NCI-H187 (cell line): ENCODE data around the gene LGI1.

Experiments used
- DNase-seq, 2 experiments: peaks; one replicate each; lab custom pipeline; 2025; lab: John Stamatoyannopoulos, UW

The LGI1 gene

DNA sequence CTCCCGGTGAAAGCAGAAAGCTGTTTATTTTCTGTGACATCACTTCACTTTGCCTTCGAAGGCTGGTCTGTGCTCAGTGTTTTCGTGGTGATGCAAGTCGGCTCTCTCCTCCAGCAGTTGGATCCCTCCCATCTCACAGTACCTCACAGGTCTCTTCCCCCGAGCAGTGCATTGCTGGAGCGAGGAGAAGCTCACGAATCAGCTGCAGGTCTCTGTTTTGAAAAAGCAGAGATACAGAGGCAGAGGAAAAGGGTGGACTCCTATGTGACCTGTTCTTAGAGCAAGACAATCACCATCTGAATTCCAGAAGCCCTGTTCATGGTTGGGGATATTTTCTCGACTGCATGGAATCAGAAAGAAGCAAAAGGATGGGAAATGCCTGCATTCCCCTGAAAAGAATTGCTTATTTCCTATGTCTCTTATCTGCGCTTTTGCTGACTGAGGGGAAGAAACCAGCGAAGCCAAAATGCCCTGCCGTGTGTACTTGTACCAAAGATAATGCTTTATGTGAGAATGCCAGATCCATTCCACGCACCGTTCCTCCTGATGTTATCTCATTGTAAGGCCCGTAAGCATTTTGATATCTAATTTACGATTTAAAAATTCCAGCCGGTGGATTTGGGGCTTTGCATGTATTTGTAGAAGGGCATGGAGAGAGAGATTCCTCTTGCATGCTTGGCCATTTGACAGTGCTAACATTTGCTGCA lies at the start of gene LGI1:
Gene LGI1, plus strand, starts transcription at position 136 of the 707 bp plus-strand sequence. Its CDS starts 209 bp downstream, at position 345.
- DNase-seq = no peak

DNA sequence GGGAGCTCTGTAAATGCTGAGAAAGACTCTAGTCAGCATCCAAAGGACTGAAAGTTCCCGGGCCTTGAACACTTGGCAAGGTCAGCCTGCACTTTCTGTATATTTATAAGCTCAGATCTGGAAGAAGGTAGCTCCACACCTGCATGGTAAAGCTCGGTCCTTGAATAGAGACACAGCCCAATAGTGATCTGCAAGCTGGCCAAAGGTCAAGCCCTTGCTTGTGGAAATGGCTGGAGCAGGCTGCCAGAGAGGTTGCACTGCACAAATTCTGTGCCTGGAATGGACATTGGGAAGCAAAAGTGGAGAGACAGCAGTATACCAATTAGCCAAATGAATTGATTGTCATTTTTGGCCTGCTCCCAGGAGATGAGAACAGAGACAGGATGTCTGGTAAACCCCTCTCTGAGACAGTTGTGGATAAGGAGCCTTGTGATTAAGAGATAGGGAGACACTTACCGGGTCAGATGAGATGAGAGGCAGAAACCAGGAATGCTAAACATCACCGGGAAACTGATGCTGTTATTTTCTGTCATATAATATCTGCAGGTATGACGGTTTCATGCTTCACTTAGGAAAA lies 47.3 kb upstream of the LGI1 start:
- no peak for DNase-seq

DNA sequence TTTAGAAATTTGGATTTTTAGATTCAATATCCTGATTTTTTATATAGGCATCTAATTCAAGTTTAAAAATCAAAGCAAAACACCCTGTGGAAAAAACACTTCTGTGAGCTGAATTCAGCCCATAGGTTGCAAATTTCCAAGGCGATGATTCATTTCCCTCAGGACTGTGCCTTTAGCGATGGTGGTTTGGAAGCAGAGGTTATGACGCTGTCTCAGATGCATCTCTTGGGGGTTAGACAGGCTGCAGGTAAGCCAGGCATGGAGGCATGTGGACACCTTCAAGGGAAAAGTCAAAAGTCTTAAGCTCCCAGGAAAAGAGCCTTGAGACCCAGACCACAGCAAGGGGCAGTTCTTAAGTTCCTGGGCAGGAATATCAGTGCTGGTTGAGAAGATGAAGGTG lies 45.8 kb upstream of the LGI1 start:
- no peak for DNase-seq

DNA sequence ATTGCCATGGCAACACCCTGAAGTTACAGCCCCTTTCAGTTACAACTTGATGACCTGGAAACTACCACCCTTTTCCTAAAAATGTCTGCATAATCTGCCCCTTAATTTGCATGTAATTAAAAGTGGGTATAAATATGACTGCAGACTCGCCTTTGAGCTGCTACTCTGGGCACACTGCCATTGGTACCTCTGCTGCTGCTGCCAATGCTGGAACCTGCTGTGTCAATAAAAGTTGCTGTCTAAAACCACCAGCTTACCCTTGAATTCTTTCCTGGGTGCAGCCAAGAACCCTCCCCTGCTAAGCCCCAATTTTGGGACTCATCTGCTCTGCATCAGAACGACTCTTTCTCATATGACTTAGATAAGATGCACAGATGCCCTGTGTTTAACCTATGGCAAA lies 45.1 kb upstream of the LGI1 start:
- DNase-seq = no peak

DNA sequence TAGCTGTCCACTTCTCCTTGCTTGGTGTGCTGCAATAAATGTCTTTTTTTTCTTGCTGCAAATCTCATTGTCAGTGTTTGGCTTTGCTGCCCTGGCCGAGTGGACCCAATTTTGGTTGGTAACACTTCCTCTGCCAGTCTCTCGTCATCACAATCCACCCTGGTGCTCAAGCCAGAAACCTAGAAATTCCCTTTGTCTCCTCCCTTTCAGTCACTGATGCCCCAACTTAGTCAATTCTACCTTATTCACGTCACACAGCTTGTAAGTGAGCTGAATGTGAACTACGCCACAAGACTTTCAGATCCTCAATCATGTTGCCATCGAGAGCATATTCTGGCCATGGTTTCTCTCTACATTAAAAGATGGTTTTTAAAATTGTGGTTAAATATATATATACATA lies 42.4 kb upstream of the LGI1 start:
- no peak for DNase-seq

DNA sequence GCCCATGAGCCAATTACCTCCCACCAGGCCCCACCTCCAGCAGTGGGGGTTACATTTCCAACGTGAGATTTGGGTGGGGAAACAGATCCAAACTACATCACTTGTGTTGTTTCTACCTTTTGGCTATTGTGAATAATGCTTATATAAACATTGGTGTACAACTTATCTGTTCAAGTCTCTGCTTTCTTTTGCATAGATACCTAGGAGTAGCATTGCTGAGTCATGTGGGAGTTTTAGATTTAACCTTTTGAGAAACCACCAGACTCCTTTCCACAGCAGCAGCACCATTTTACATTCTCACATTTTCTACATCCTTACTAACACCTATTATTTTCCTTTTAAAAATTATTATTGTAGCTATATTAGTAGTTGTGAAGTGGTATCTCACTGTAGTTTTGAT lies 41.0 kb upstream of the LGI1 start:
- DNase-seq = no peak

DNA sequence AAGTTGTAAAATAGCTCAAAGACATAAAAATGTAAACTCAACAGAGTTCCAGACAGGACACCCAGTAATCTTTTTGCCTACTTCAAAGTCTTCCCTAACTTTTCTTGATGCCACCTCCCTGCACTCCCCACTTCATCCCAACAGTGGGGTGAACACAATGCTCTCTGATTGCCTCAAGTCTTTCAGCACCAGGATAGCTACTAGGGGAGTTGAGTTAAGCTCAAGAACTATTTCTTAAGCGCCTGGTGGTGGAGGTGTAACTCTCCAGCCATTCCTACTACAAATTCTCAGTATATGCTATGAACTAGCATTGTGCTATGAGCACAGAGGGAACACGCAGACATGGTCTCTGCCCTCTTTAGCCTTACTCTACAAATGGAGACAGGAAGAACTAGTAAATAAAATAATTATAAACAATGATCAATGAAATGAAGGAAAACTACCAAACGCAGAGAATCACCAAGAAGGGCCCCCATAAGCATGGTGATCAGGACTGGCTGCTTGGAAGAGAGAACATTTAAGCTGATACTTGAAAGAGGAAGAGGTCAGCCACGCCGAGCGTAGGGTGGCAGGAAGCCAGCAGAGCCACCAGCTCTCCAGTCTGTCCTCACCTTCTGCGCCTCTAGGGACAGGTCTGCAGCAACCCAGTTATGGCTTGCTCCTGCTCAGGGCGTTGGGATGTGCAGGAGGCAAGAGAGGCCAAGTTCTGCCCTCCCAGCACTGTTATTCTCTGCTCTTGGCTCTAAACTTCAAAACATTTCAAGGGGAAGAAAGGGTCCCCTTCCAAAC lies 38.6 kb upstream of the LGI1 start:
- DNase-seq = no peak

DNA sequence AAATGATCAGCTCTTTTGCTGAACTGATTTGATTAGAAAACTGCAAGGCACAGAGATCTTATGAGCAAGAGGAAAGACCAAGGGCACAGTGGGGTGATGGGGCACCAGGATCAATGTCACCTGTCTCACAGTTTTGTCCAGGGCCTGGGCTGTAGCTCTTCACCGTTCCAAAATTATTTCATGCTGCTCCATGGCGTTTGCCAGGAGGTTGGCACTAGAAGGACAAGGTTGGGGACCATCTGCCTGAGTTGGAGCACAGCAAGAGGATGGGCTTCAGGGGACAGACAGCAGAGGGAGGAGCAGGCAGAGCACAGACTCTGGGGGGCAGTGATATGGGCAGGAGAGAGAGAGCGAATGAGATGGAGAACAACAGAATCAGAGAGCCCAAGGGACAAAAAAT lies 37.8 kb upstream of the LGI1 start:
- DNase-seq = no peak

DNA sequence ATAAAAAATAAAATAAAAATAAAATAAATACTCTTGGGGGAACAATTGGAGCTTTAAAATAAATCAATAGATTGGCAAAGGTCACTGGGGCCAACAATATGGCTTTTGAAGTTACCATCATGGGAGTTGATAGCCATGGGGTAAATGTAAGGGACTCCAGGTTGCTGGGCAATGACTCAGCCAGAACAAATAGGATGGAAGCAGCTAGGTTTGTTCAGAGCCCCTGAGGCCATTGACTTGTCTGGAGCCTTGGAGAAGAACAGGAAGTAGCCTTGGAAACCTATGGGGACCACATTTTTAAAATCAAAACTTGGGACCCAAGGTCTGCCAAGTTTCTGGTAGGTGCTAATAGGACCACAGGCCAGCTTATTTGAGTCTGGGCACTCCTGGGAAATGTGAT lies 35.2 kb upstream of the LGI1 start:
- no peak for DNase-seq

DNA sequence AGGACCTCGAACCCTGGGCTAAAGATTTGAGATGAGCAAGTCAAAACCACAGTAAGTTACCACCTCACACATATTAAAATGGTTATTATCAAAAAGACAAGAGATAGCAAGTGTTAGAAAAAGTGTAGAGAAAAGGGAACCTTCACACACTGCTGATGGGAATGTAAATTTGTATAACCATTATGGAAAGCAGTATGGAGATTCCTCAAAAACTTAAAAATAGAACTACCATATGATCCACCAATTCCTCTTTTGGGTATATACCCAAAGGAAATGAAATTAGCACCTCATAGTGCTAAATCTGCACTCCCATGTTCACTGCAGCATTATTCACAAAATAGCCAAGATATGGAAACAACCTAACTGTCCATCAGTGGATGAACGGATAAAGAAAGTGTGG lies 34.6 kb upstream of the LGI1 start:
- DNase-seq = no peak

DNA sequence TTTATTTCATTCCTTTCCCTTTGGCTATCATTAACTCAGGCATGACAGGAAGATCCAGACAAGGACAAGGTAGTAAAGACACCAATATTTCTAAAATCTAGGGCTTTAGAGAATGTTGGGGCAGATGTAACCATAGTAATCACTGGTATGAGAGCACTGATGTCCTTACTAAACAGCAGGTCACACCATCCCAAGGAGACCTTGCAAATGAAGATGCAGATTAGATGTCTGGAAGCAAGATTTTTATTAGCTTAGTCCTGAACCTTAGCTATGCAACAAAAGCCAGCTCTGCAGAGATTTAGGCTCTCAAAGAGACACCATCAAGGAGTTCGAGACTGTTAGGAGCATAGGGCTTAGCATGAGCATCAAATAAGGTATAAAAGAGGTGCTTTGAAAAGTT lies 31.7 kb upstream of the LGI1 start:
- DNase-seq = no peak

DNA sequence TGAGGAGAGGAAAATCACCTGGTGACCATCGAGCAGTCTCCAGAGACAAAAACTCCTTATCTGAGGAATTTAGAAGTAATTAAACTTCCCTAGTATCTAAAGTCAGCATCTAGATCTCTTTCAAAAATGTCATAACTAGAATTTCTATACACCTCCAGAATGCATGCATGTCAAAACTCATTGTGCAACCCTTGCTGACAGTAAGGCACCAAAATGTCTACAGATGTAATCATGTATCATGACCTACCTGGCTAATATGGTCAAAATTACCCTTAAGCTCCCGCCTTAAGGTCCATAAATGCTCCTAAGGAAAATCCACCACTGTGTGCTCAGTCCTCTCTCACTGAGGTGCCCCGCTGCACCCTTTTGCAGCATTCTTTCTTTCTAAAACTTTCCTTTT lies 16.4 kb upstream of the LGI1 start:
- no peak for DNase-seq

DNA sequence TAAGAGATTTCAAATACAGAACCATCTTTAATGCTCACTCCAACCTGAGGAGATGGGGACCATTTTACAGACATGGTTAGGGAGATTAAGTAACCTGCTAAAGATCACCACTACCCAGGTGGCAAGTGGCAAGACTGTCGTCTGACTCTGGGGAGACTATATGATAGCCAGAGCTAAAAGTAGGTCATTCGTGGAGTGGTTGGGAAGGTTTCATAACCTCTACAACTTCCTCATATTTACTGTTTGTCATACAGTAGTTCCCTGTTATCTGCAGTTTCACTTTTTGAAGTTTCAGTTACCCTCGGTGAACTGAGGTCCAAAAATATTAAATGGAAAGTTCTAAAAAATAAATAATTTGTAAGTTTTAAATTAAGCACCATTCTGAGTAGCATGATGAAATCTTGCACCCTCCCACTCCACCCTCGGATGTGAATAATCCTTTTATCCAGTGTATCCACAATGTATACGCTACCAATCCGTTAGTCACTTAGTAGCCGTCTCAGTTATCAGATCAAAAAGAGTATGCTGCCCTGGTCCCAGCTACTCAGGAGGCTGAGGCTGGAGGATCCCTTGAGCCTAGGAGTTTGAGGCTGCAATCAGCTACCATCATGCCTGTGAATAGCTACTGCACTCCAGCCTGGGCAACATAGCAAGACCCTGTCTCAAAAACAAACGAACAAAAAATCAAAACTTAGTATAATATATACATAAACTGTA lies 14.9 kb upstream of the LGI1 start:
- no peak for DNase-seq

DNA sequence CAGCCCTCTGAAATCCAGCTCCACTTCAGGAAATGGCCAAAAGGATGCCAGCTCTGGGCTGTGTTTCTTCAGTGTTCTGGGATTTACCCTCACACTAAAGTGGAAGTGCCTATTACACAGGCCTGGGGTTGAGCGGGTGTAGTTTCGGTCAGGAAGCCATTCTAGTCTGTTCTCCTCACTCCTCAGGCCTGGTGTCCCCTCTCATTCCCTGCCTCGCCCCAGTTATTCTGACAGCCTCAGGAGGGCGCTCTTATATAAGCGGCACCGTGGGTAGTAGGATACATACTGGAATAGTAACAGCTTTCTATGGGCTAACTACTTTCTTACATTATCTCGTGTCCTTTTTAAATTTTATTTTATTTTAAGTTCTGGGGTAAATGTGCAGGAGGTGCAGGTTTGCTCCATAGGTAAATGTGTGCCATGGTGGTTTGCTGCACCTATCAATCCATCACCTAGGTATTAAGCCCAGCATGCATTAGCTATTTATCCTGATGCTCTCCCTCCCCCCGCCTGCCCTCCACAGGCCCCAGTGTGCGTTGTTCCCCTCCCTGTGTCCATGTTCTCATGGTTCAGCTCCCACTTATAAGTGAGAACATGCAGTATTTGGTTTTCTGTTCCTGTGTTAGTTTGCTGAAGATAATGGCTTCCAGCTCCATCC lies 12.2 kb upstream of the LGI1 start:
- no peak for DNase-seq

DNA sequence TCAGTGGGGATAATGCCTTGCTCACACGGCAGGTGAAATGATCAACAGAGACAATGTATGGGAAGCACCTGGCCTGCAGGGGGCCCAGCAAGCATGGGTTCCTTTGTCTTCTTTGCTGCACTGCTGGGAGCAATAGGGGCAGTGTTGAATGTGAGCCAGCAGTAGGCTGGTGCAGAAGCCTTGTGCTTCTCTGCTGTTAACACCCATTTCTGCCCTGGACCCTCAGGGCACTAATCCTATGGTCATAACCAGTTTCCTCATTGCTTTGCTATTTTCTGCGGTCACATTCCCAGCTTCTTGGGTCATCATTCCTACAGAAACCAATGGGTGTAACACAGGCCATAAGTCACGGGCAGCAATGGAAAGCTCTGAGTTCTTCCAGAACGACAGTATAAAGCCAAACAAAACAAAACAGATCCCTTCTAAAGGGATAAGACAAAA lies 10.9 kb upstream of the LGI1 start:
- DNase-seq = no peak

DNA sequence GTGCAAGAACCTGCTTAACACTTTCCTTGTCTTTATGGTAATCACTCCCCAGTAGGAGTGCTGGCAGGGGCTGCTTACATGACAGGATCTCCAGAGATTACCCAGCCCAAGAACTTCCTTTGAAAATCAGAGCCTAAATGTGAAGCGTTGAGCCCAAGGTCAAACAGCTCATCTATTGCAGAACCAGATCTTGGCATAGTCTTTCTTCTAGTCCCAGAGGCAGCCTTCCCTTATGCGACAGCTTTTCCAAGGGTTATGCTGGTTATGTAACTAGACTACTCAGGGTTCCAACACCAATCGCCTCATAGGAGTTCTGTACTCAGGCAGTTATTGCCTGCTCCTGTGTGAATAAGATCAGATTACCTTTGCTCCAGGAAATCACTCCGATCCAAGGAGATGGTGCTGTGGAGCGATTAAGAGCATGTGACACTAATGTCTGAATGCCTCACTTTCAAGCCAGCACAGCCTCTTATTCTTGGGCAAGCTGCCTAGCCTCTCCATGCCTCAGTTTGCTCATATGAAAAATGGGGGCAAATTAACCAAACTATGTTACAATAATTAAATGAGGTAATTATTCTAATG lies 8.4 kb upstream of the LGI1 start:
- no peak for DNase-seq

DNA sequence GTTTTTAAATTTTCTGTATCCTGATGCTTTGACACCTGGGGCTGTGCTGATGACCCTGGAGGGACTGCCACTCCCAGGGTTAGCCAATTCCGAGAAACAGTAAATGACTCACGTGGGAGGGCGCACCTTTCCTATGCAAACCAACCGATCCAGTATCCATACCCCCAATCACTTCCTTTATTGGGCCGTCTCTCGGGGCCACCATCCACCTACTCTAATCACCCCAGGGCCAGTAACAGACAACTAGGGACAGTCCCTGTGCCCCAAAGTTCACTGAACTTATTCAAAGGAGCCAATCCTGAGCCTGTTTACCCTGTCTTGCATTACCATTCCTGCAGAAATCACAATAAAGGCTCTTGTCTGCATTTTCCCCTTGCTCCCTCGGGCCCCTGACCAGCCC lies 6.6 kb upstream of the LGI1 start:
- no peak for DNase-seq

DNA sequence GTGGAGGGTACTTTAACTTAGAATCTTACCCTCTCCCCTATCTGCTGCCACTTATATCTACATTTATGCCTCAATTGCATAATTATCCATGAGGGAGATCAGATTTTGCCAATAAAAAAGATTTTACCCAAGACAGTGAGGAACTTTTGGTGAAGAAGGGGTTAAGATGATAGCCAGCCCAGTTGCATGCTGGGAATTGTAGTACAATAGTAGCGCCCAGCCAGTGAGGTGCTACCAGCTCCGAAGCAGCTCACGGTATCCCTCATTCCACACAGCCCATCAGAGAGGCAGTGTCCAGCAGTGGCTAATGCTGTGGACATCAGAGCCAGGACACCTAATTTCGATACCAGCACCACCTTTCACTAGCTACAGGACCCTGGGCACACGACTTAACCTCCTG lies 5.9 kb upstream of the LGI1 start:
- DNase-seq = no peak

DNA sequence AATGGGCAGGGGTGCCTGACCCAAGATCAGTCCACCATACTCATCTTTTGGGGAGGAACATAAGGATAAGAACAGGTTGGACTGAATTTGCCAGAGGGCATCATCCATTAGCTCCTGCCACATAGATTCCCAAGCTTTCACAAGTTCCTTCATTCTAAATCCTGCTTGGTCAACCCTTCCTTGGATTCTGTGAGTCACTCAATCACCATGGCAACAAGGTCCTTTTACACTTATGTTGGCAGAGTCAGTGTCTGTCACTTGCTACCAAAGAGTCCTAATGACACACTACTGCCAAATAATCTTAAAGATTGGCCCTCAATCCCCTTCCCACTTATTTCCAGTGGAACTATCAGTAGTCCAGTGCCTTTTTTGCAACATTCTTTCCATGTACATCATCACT lies 5.0 kb upstream of the LGI1 start:
- DNase-seq = no peak

DNA sequence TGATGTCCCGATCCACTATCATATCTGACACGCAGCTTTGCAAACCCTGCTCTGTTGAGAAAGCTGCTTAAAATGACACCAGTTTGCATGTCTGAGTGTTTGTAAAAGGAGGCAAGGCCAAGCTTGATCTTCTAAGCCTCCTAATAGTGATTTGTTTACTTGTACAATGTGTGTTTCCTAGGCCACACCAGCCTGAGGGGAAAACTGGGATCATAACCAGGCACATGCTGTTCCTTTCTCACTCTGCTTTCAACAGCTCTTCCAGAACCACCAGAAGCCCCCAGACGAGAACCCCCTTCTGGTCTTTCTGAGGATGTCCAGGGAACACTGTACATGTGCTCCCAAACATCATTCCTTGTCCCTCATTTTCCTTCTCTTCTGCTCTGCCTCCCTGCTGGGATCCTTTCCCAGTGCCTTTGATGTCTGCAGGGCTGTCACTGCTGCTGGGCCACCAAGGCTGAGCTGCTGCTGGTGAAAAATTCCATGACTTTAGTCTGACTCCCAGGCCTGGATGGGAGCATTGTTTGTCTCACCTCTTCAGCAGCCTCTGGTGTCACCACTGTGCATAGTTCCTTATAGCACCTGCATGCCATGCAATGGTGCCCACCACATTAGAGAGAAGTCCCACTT lies 4.0 kb upstream of the LGI1 start:
- no peak for DNase-seq

DNA sequence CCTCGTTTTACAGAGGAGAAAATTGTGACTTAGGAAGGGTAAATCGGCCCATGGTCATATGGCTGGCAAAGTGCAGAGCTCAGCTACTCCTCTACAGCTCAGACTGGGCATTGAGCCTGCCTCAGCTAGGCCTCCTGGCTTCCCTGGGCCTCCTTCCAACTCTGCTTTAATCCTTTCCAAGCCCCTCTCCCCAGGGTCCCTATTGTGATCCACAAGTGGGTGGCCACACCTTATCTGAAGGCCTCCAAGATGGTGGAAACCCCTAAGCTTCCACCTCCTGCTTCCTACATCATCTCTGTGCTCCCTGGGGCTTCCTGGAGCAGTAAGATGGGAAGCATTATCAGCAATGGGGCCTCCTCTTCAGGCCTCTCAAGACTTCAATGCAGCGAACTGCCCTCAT lies 3.0 kb upstream of the LGI1 start:
- no peak for DNase-seq
